Type B pancreatic cell (in vitro differentiated cells): Measurements from ENCODE around the gene CD5L. TPM values are rescaled to one million over a fixed set of nuclear protein-coding genes. Genes with fewer than 3 reads are reported as not detected.

Experiments
- DNase-seq: peaks from one replicate; pipeline ENCODE4 v3.0.0; 2021; ENCODE audit warnings: mixed read lengths; ENCODE audit not compliant: unreplicated experiment; ENCODE audit errors: extremely low spot score
- H3K27ac Mint-ChIP-seq: 2 replicates; pipeline ENCODE4 v1.8.0; 2021; ENCODE audit warnings: mild to moderate bottlenecking, mixed read lengths
- H3K27me3 Mint-ChIP-seq: 2 replicates; pipeline ENCODE4 v1.8.0; 2021; ENCODE audit warnings: mixed read lengths
- H3K36me3 Mint-ChIP-seq: 2 replicates; pipeline ENCODE4 v1.8.0; 2021; ENCODE audit warnings: mixed read lengths
- H3K4me1 Mint-ChIP-seq: one replicate; pipeline ENCODE4 v1.8.0; 2021; ENCODE audit warnings: mixed read lengths; ENCODE audit not compliant: unreplicated experiment
- H3K4me3 Mint-ChIP-seq: 2 replicates; pipeline ENCODE4 v1.8.0; 2021; ENCODE audit warnings: mild to moderate bottlenecking, mixed read lengths
- H3K9me3 Mint-ChIP-seq: 2 replicates; pipeline ENCODE4 v1.8.0; 2021; ENCODE audit warnings: mixed read lengths
- CTCF ChIP-seq: fragments of 200-600 bp; sonication (generic); conservative IDR thresholded peaks from 2 replicates; pipeline ENCODE4 v1.5.0; 2021; ENCODE audit warnings: antibody characterized with exemption, mild to moderate bottlenecking
- total RNA-seq: library from RNA; stranded (reverse); gene quantifications from 2 replicates; pipeline ENCODE4 v1.2.1, GENCODE V29; 2021; ENCODE audit warnings: low replicate concordance

Gene CD5L
- total RNA-seq, 1 donor from 2014 or later = not detected

GRCh38 chr1:157829711-157830110 lies 11.9 kb downstream of the CD5L start:
- DNase-seq = no peak
- no peak for TF ChIP-seq CTCF
- Mint-ChIP-seq H3K27me3 (peaks cover 4% of the 10 kb centered on the region), H3K4me1 (no peaks in the 10 kb centered on the region), H3K4me3 (no peak overlapping the region), H3K27ac (no peak overlapping the region), H3K9me3 (no peaks in the 10 kb centered on the region), H3K36me3 (no peaks in the 10 kb centered on the region)

GRCh38 chr1:157829210-157829609 lies 12.4 kb downstream of the CD5L start:
- Mint-ChIP-seq H3K4me1 (no peaks in the 10 kb centered on the region), H3K36me3 (no peaks in the 10 kb centered on the region), H3K27me3 (peaks cover 4% of the 10 kb centered on the region), H3K9me3 (no peaks in the 10 kb centered on the region), H3K27ac (no peak overlapping the region), H3K4me3 (no peak overlapping the region)
- no peak for DNase-seq
- TF ChIP-seq CTCF = no peak

- no peak for DNase-seq
- H3K27me3 Mint-ChIP-seq = peaks cover 3% of the 10 kb centered on the region
- H3K27ac Mint-ChIP-seq = no peak overlapping the region
- no peaks in the 10 kb centered on the region for H3K9me3 Mint-ChIP-seq
- no peaks in the 10 kb centered on the region for H3K36me3 Mint-ChIP-seq
- TF ChIP-seq CTCF = no peak
- H3K4me1 Mint-ChIP-seq = no peaks in the 10 kb centered on the region
- H3K4me3 Mint-ChIP-seq = no peak overlapping the region
Observed at GRCh38 chr1:157820299-157820698, 21.3 kb downstream of the CD5L start.

- Mint-ChIP-seq H3K4me1 (no peaks in the 10 kb centered on the region), H3K4me3 (no peak within 1 kb of the TSS), H3K9me3 (no peaks in the 10 kb centered on the region), H3K27ac (no peak within 1 kb of the TSS), H3K27me3 (peaks cover 3% of the 10 kb centered on the region), H3K36me3 (no peaks in the 10 kb centered on the region)
- no peak for DNase-seq
- no peak for TF ChIP-seq CTCF
Observed at GRCh38 chr1:157819896-157820295, 21.7 kb downstream of the CD5L start, which contains the start of gene FCRL1. TSS of gene FCRL1 (minus strand) at chr1:157820120. CDS start at chr1:157820037, 83 bp downstream.

- no peaks in the 10 kb centered on the region for H3K36me3 Mint-ChIP-seq
- peaks cover 3% of the 10 kb centered on the region for H3K27me3 Mint-ChIP-seq
- no peaks in the 10 kb centered on the region for H3K9me3 Mint-ChIP-seq
- no peaks in the 10 kb centered on the region for H3K4me1 Mint-ChIP-seq
- TF ChIP-seq CTCF = no peak
- no peak for DNase-seq
- H3K27ac Mint-ChIP-seq = no peak overlapping the region
- no peak overlapping the region for H3K4me3 Mint-ChIP-seq
Observed at GRCh38 chr1:157819215-157819614, 22.4 kb downstream of the CD5L start.

GRCh38 chr1:157813269-157813668 lies 28.3 kb downstream of the CD5L start:
- DNase-seq = no peak
- peaks cover 5% of the 10 kb centered on the region for H3K27me3 Mint-ChIP-seq
- H3K4me3 Mint-ChIP-seq = no peak overlapping the region
- TF ChIP-seq CTCF = no peak
- H3K4me1 Mint-ChIP-seq = no peaks in the 10 kb centered on the region
- H3K36me3 Mint-ChIP-seq = no peaks in the 10 kb centered on the region
- no peak overlapping the region for H3K27ac Mint-ChIP-seq
- peaks cover 4% of the 10 kb centered on the region for H3K9me3 Mint-ChIP-seq
